NCI-H345 treated with DMSO at 0.1 percent for 48 hours (cell line): ENCODE measurements around the gene MTUS2.
A peak's percentile ranks its signal among the peaks of the same experiment; 100 is the strongest.

ENCODE experiments used
- DNase-seq: peaks from one replicate; lab custom pipeline; 2025; ENCODE audit not compliant: unreplicated experiment; lab: John Stamatoyannopoulos, UW

Gene MTUS2

GRCh38 chr13:28820099-28821051 is at the start of gene MTUS2:
Gene MTUS2 (plus strand): TSS chr13:28820339.
- peak; percentile 41 for DNase-seq

GRCh38 chr13:28778308-28779215 is 41.6 kb upstream of the MTUS2 start:
- DNase-seq: no peak

GRCh38 chr13:28792992-28793391 is 27.1 kb upstream of the MTUS2 start:
- DNase-seq: no peak

GRCh38 chr13:28794396-28794795 is 25.7 kb upstream of the MTUS2 start:
- DNase-seq: peak; percentile 17

GRCh38 chr13:28796938-28797257 is 23.2 kb upstream of the MTUS2 start:
- DNase-seq: no peak

GRCh38 chr13:28805193-28805819 is 14.8 kb upstream of the MTUS2 start:
- no peak for DNase-seq

GRCh38 chr13:28817204-28817603 is 2.9 kb upstream of the MTUS2 start:
- DNase-seq: no peak

- peak; percentile 31 for DNase-seq
Measured at GRCh38 chr13:28819046-28819730, 951 bp upstream of the MTUS2 start.

GRCh38 chr13:28819735-28820098 is 422 bp upstream of the MTUS2 start:
- DNase-seq: peak; percentile 32

- DNase-seq: no peak
Measured at GRCh38 chr13:28822151-28822550, 2.0 kb downstream of the MTUS2 start.

- no peak for DNase-seq
Measured at GRCh38 chr13:28822801-28823200, 2.7 kb downstream of the MTUS2 start.

GRCh38 chr13:28825379-28825778 is 5.2 kb downstream of the MTUS2 start:
- DNase-seq: no peak

- no peak for DNase-seq
Measured at GRCh38 chr13:28826368-28826767, 6.2 kb downstream of the MTUS2 start.

- DNase-seq: no peak
Measured at GRCh38 chr13:28830580-28830979, 10.4 kb downstream of the MTUS2 start.

GRCh38 chr13:28831117-28831516 is 11.0 kb downstream of the MTUS2 start:
- DNase-seq: no peak

GRCh38 chr13:28837111-28837510 is 17.0 kb downstream of the MTUS2 start:
- no peak for DNase-seq

GRCh38 chr13:28843639-28844038 is 23.5 kb downstream of the MTUS2 start:
- no peak for DNase-seq

- DNase-seq: no peak
Measured at GRCh38 chr13:28849441-28849840, 29.3 kb downstream of the MTUS2 start.

GRCh38 chr13:28850226-28850625 is 30.1 kb downstream of the MTUS2 start:
- DNase-seq: no peak

- no peak for DNase-seq
Measured at GRCh38 chr13:28851422-28851821, 31.3 kb downstream of the MTUS2 start.

GRCh38 chr13:28854657-28855056 is 34.5 kb downstream of the MTUS2 start:
- no peak for DNase-seq
